ENCODE data around the gene NRCAM.

The NRCAM gene

GRCh38 chr7:108227366-108227765, 228.9 kb downstream of the NRCAM start:
- Mint-ChIP-seq H3K4me3 (no peak overlapping the region), H3K4me1 (ENCODE audit: low read depth) (no peaks in the 10 kb centered on the region), H3K9me3 (no peaks in the 10 kb centered on the region), H3K27ac (no peak overlapping the region), H3K36me3 (ENCODE audit: low read depth) (peaks cover 8% of the 10 kb centered on the region), H3K27me3 (no peaks in the 10 kb centered on the region)

- Mint-ChIP-seq H3K9me3 (no peaks in the 10 kb centered on the region), H3K27me3 (no peaks in the 10 kb centered on the region), H3K4me1 (ENCODE audit: low read depth) (no peaks in the 10 kb centered on the region), H3K27ac (no peak overlapping the region), H3K36me3 (ENCODE audit: low read depth) (peaks cover 8% of the 10 kb centered on the region), H3K4me3 (no peak overlapping the region)
Observed at GRCh38 chr7:108226816-108227299, 229.4 kb downstream of the NRCAM start.

- H3K9me3 Mint-ChIP-seq = no peaks in the 10 kb centered on the region
- H3K27me3 Mint-ChIP-seq = no peaks in the 10 kb centered on the region
Observed at GRCh38 chr7:108225531-108226181, 230.6 kb downstream of the NRCAM start.

GRCh38 chr7:108224387-108224786, 231.8 kb downstream of the NRCAM start:
- no peaks in the 10 kb centered on the region for H3K4me1 Mint-ChIP-seq (ENCODE audit: low read depth)
- H3K36me3 Mint-ChIP-seq (ENCODE audit: low read depth) = peaks cover 8% of the 10 kb centered on the region
- H3K27me3 Mint-ChIP-seq = no peaks in the 10 kb centered on the region
- H3K9me3 Mint-ChIP-seq = no peaks in the 10 kb centered on the region
- H3K27ac Mint-ChIP-seq = no peak overlapping the region
- no peak overlapping the region for H3K4me3 Mint-ChIP-seq

More at GRCh38 chr7:108225531-108226181, 230.6 kb downstream of the NRCAM start:
- Mint-ChIP-seq H3K27ac (no peak overlapping the region), H3K36me3 (ENCODE audit: low read depth) (peaks cover 8% of the 10 kb centered on the region), H3K4me1 (ENCODE audit: low read depth) (no peaks in the 10 kb centered on the region), H3K4me3 (no peak overlapping the region)

- peaks cover 6% of the 10 kb centered on the region for H3K4me1 Mint-ChIP-seq (ENCODE audit: low read depth)
- peaks cover 6% of the 10 kb centered on the region for H3K9me3 Mint-ChIP-seq
- no peak overlapping the region for H3K4me3 Mint-ChIP-seq
- H3K27me3 Mint-ChIP-seq = no peaks in the 10 kb centered on the region
- H3K36me3 Mint-ChIP-seq (ENCODE audit: low read depth) = peaks cover 4% of the 10 kb centered on the region
- H3K27ac Mint-ChIP-seq = no peak overlapping the region
Observed at GRCh38 chr7:108222236-108222892, 233.9 kb downstream of the NRCAM start.

GRCh38 chr7:108211382-108212201, 244.6 kb downstream of the NRCAM start:
- H3K4me1 Mint-ChIP-seq (ENCODE audit: low read depth) = peaks cover 13% of the 10 kb centered on the region
- no peaks in the 10 kb centered on the region for H3K27me3 Mint-ChIP-seq
- H3K27ac Mint-ChIP-seq = peak overlapping the region; percentile 41
- H3K36me3 Mint-ChIP-seq (ENCODE audit: low read depth) = peaks cover 6% of the 10 kb centered on the region
- no peak overlapping the region for H3K4me3 Mint-ChIP-seq
- no peaks in the 10 kb centered on the region for H3K9me3 Mint-ChIP-seq

GRCh38 chr7:108210796-108211195, 245.4 kb downstream of the NRCAM start:
- Mint-ChIP-seq H3K27me3 (no peaks in the 10 kb centered on the region), H3K4me1 (ENCODE audit: low read depth) (peaks cover 13% of the 10 kb centered on the region), H3K36me3 (ENCODE audit: low read depth) (peaks cover 3% of the 10 kb centered on the region), H3K27ac (no peak overlapping the region), H3K9me3 (no peaks in the 10 kb centered on the region), H3K4me3 (no peak overlapping the region)

GRCh38 chr7:108205311-108205710, 250.9 kb downstream of the NRCAM start:
- no peaks in the 10 kb centered on the region for H3K9me3 Mint-ChIP-seq
- H3K36me3 Mint-ChIP-seq (ENCODE audit: low read depth) = no peaks in the 10 kb centered on the region
- no peaks in the 10 kb centered on the region for H3K4me1 Mint-ChIP-seq (ENCODE audit: low read depth)
- no peaks in the 10 kb centered on the region for H3K27me3 Mint-ChIP-seq
- H3K27ac Mint-ChIP-seq = no peak overlapping the region
- H3K4me3 Mint-ChIP-seq = no peak overlapping the region

- Mint-ChIP-seq H3K4me3 (no peak overlapping the region), H3K27ac (no peak overlapping the region), H3K36me3 (ENCODE audit: low read depth) (no peaks in the 10 kb centered on the region), H3K4me1 (ENCODE audit: low read depth) (no peaks in the 10 kb centered on the region), H3K9me3 (no peaks in the 10 kb centered on the region), H3K27me3 (no peaks in the 10 kb centered on the region)
Observed at GRCh38 chr7:108204281-108204796, 251.9 kb downstream of the NRCAM start.

GRCh38 chr7:108203537-108203936, 252.7 kb downstream of the NRCAM start:
- H3K4me3 Mint-ChIP-seq = no peak overlapping the region
- no peaks in the 10 kb centered on the region for H3K36me3 Mint-ChIP-seq (ENCODE audit: low read depth)
- no peaks in the 10 kb centered on the region for H3K27me3 Mint-ChIP-seq
- H3K4me1 Mint-ChIP-seq (ENCODE audit: low read depth) = no peaks in the 10 kb centered on the region
- H3K27ac Mint-ChIP-seq = no peak overlapping the region
- H3K9me3 Mint-ChIP-seq = no peaks in the 10 kb centered on the region

- Mint-ChIP-seq H3K4me1 (ENCODE audit: low read depth) (no peaks in the 10 kb centered on the region), H3K4me3 (no peak overlapping the region), H3K27me3 (no peaks in the 10 kb centered on the region), H3K9me3 (no peaks in the 10 kb centered on the region), H3K36me3 (ENCODE audit: low read depth) (no peaks in the 10 kb centered on the region), H3K27ac (no peak overlapping the region)
Observed at GRCh38 chr7:108202743-108203142, 253.5 kb downstream of the NRCAM start.

- Mint-ChIP-seq H3K4me1 (ENCODE audit: low read depth) (no peaks in the 10 kb centered on the region), H3K36me3 (ENCODE audit: low read depth) (no peaks in the 10 kb centered on the region), H3K27me3 (no peaks in the 10 kb centered on the region), H3K4me3 (no peak overlapping the region), H3K27ac (no peak overlapping the region), H3K9me3 (no peaks in the 10 kb centered on the region)
Observed at GRCh38 chr7:108201766-108202165, 254.5 kb downstream of the NRCAM start.

GRCh38 chr7:108200326-108200725, 255.9 kb downstream of the NRCAM start:
- Mint-ChIP-seq H3K4me1 (ENCODE audit: low read depth) (no peaks in the 10 kb centered on the region), H3K27ac (no peak overlapping the region)

GRCh38 chr7:108197371-108198091, 258.7 kb downstream of the NRCAM start:
- Mint-ChIP-seq H3K27me3 (no peaks in the 10 kb centered on the region), H3K27ac (no peak overlapping the region), H3K36me3 (ENCODE audit: low read depth) (no peaks in the 10 kb centered on the region), H3K4me1 (ENCODE audit: low read depth) (no peaks in the 10 kb centered on the region), H3K4me3 (no peak overlapping the region), H3K9me3 (no peaks in the 10 kb centered on the region)

More at GRCh38 chr7:108200326-108200725, 255.9 kb downstream of the NRCAM start:
- no peaks in the 10 kb centered on the region for H3K9me3 Mint-ChIP-seq
- H3K36me3 Mint-ChIP-seq (ENCODE audit: low read depth) = no peaks in the 10 kb centered on the region
- no peak overlapping the region for H3K4me3 Mint-ChIP-seq
- H3K27me3 Mint-ChIP-seq = no peaks in the 10 kb centered on the region

Data from stimulated activated naive CD8-positive, alpha-beta T cell treated with anti-CD3 and anti-CD28 coated beads, Interleukin-15, Interleukin-2, amounts not matched to agents 100 ng/mL and 50 ng/mL, for 24 hours (primary cell).